PFSK-1 (cell line): Measurements from ENCODE around the gene KRT12.

ENCODE experiments used
- FOXP2 ChIP-seq: optimal IDR thresholded peaks from 2 replicates; pipeline ENCODE3; 2011; ENCODE audit warnings: borderline replicate concordance, control low read depth, inconsistent platforms; ENCODE audit not compliant: insufficient read depth; ENCODE audit errors: extremely low read length, extremely low read depth
- POLR2AphosphoS5 ChIP-seq: IDR thresholded peaks from 2 replicates; pipeline ENCODE4 v1.6.1; 2012; ENCODE audit warnings: low read depth, mild to moderate bottlenecking, control low read depth, low read length, moderate library complexity
- SIN3A ChIP-seq: IDR thresholded peaks from 2 replicates; pipeline ENCODE4 v1.6.1; 2012; ENCODE audit warnings: mild to moderate bottlenecking, low read length, moderate library complexity, borderline replicate concordance; ENCODE audit not compliant: insufficient read depth
- TAF1 ChIP-seq: IDR thresholded peaks from 2 replicates; pipeline ENCODE4 v1.6.1; 2012; ENCODE audit warnings: low read length, control low read depth, borderline replicate concordance; ENCODE audit not compliant: insufficient read depth
- TF ChIP-seq, protein P1 (sequence below), 2 experiments: IDR thresholded peaks; 2 replicates each; pipeline versions ENCODE4 v1.6.1 to v1.8.0; 2011 to 2012; ENCODE audit warnings: low read depth in 2 of 2, low read length in 2 of 2, control low read depth in 1 of 2, inconsistent platforms in 1 of 2, mild to moderate bottlenecking in 1 of 2, moderate library complexity in 1 of 2; ENCODE audit not compliant: insufficient read depth in 1 of 2

- no peak for TF ChIP-seq POLR2AphosphoS5
- no peak for TF ChIP-seq TAF1
- TF ChIP-seq SIN3A: no peak
- TF ChIP-seq, protein P1, sequence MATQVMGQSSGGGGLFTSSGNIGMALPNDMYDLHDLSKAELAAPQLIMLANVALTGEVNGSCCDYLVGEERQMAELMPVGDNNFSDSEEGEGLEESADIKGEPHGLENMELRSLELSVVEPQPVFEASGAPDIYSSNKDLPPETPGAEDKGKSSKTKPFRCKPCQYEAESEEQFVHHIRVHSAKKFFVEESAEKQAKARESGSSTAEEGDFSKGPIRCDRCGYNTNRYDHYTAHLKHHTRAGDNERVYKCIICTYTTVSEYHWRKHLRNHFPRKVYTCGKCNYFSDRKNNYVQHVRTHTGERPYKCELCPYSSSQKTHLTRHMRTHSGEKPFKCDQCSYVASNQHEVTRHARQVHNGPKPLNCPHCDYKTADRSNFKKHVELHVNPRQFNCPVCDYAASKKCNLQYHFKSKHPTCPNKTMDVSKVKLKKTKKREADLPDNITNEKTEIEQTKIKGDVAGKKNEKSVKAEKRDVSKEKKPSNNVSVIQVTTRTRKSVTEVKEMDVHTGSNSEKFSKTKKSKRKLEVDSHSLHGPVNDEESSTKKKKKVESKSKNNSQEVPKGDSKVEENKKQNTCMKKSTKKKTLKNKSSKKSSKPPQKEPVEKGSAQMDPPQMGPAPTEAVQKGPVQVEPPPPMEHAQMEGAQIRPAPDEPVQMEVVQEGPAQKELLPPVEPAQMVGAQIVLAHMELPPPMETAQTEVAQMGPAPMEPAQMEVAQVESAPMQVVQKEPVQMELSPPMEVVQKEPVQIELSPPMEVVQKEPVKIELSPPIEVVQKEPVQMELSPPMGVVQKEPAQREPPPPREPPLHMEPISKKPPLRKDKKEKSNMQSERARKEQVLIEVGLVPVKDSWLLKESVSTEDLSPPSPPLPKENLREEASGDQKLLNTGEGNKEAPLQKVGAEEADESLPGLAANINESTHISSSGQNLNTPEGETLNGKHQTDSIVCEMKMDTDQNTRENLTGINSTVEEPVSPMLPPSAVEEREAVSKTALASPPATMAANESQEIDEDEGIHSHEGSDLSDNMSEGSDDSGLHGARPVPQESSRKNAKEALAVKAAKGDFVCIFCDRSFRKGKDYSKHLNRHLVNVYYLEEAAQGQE (IDR thresholded peaks at IDR 0.05; ENCODE audit: insufficient read depth in 1 of 2, low read depth in 2 of 2, low read length in 2 of 2): no peak
- no peak for TF ChIP-seq FOXP2
Observed at GRCh38 chr17:40900809-40901356, 33.9 kb upstream of the KRT12 start.
